ENCODE measurements around the gene STAB2. TPM values are rescaled to one million over a fixed set of nuclear protein-coding genes. Genes with fewer than 3 reads are reported as not detected.

The STAB2 gene
- total and polyA plus RNA-seq, 10 donors, result 9.7 to 320 (median 200) TPM

GRCh38 chr12:103654816-103655215 lies 67.7 kb downstream of the STAB2 start:
- no peaks in the 10 kb centered on the region for H3K9me3 ChIP-seq
- 88 to 96% (median 89%) methylated on average over 3 of the region's 3 CpGs for WGBS, 5 donors
- TF ChIP-seq POLR2AphosphoS5 (IDR thresholded peaks at IDR 0.05) (no peak), POLR2A (IDR thresholded peaks at IDR 0.05) (no peak), CTCF (IDR thresholded peaks at IDR 0.05 in 8 of 11, conservative IDR thresholded peaks at IDR 0.05 in 3 of 11) (no peak)

GRCh38 chr12:103656291-103656690 lies 69.2 kb downstream of the STAB2 start:
- TF ChIP-seq POLR2A (IDR thresholded peaks at IDR 0.05) (no peak), CTCF (IDR thresholded peaks at IDR 0.05 in 8 of 11, conservative IDR thresholded peaks at IDR 0.05 in 3 of 11) (no peak)
- peaks cover 0 to 60% (median 1%) of the 10 kb centered on the region in 6 donors for H3K36me3 ChIP-seq
- H3K27me3 ChIP-seq (replicated peaks in 1 of 7), result peaks cover 0 to 15% (median 0%) of the 10 kb centered on the region in 7 donors
- no peak overlapping the region for H3K4me3 ChIP-seq
- no peak for DNase-seq
- no peaks in the 10 kb centered on the region for H3K4me1 ChIP-seq
- intact Hi-C loops (cut with DNase I; ENCODE audit: low total_unique reads), result no loop called here
- WGBS, 5 donors, result 83 to 100% (median 92%) methylated on average over 1 of the region's 1 CpG
- no peaks in the 10 kb centered on the region for H3K9me3 ChIP-seq
- H3K27ac ChIP-seq, result no peak overlapping the region

More at GRCh38 chr12:103654816-103655215, 67.7 kb downstream of the STAB2 start:
- Histone ChIP-seq H3K4me3 (no peak overlapping the region), H3K36me3 (peaks cover 0 to 51% (median 1%) of the 10 kb centered on the region in 6 donors), H3K27me3 (replicated peaks in 1 of 7) (peaks cover 0 to 15% (median 0%) of the 10 kb centered on the region in 7 donors), H3K27ac (no peak overlapping the region), H3K4me1 (no peaks in the 10 kb centered on the region)
- intact Hi-C loops (cut with DNase I; ENCODE audit: low total_unique reads), result no loop called here
- no peak for DNase-seq

GRCh38 chr12:103657331-103657730 lies 70.3 kb downstream of the STAB2 start:
- Histone ChIP-seq H3K4me1 (no peaks in the 10 kb centered on the region), H3K27ac (no peak overlapping the region), H3K4me3 (no peak overlapping the region), H3K27me3 (replicated peaks in 1 of 7) (peaks cover 0 to 15% (median 0%) of the 10 kb centered on the region in 7 donors), H3K36me3 (peaks cover 0 to 56% (median 1%) of the 10 kb centered on the region in 6 donors), H3K9me3 (no peaks in the 10 kb centered on the region)
- DNase-seq, result no peak
- WGBS, 5 donors, result 41 to 68% (median 55%) methylated on average over 2 of the region's 2 CpGs
- intact Hi-C loops (cut with DNase I; ENCODE audit: low total_unique reads), result no loop called here
- TF ChIP-seq CTCF (IDR thresholded peaks at IDR 0.05 in 8 of 11, conservative IDR thresholded peaks at IDR 0.05 in 3 of 11), result no peak
- TF ChIP-seq POLR2A (IDR thresholded peaks at IDR 0.05), result no peak
- no peak for TF ChIP-seq POLR2AphosphoS5 (IDR thresholded peaks at IDR 0.05)

GRCh38 chr12:103664626-103665025 lies 77.6 kb downstream of the STAB2 start:
- Histone ChIP-seq H3K4me3 (no peak overlapping the region), H3K36me3 (peaks cover 0 to 55% (median 0%) of the 10 kb centered on the region in 6 donors), H3K4me1 (no peaks in the 10 kb centered on the region), H3K9me3 (no peaks in the 10 kb centered on the region), H3K27me3 (replicated peaks in 1 of 7) (peaks cover 0 to 11% (median 0%) of the 10 kb centered on the region in 7 donors), H3K27ac (no peak overlapping the region)
- no peak for TF ChIP-seq POLR2AphosphoS5 (IDR thresholded peaks at IDR 0.05)
- no peak for TF ChIP-seq CTCF (IDR thresholded peaks at IDR 0.05 in 8 of 11, conservative IDR thresholded peaks at IDR 0.05 in 3 of 11)
- no peak for TF ChIP-seq POLR2A (IDR thresholded peaks at IDR 0.05)
- no peak for DNase-seq
- intact Hi-C loops (cut with DNase I; ENCODE audit: low total_unique reads), result no loop called here
- 69 to 90% (median 77%) methylated on average over 2 of the region's 2 CpGs for WGBS, 5 donors
